Measurements from ENCODE around the gene ITGB1BP1.

Gene ITGB1BP1, protein sequence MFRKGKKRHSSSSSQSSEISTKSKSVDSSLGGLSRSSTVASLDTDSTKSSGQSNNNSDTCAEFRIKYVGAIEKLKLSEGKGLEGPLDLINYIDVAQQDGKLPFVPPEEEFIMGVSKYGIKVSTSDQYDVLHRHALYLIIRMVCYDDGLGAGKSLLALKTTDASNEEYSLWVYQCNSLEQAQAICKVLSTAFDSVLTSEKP

DNA sequence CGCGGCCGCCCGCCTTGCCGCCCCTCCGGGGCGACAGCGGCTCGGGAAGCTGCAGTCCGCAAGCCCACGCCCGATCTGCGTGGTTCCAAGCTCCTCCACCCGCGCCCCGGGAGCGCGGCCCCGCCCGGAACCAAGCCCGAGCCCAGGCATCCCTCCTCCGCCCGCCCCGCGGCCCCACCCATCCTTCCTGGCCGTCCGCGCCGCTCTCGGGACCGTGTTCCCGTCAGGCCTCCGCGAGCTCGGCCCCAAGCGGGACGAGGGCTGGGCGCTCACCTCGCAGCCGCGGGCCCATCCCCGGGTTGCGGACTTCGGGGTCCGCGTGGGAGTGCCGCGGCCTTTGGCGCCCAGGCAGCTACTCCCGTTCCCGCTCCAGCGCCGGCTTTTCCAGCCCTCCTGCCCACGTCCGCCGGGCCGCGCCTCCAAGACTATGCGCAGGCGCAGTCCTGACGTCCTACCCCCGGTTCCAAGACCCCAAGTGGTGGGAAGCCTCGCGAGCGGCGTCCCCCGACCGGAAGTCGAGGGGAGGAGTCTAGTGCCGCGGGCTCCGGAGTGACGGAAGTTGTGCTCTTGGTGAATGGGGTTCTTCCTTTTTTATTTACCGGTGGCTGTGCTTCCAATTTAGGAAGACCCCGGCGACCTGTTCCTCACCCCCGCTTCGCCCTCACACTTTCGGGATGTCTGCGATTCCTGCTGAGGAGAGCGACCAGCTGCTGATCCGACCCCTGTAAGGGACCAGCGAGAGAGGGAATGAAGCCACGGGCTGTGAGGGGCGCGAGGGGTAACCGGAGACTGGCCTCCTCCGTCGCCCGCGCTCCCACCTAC lies at the start of gene ITGB1BP1, which contains the start of gene CPSF3:
ITGB1BP1 (minus strand) TSS at position 429 of the 822 bp plus-strand sequence. CDS start 4,831 bp downstream, outside the sequence.
CPSF3 (plus strand) TSS at position 555 of the 822 bp plus-strand sequence; CDS start at position 675, 120 bp downstream.
- Mint-ChIP-seq H3K27ac (peak within 1 kb of the TSS; percentile 97), H3K36me3 (ENCODE audit: low read depth) (peaks cover 3% of the 10 kb centered on the region), H3K4me3 (peak within 1 kb of the TSS; percentile 88), H3K27me3 (ENCODE audit: low read depth, poor library complexity) (no peaks in the 10 kb centered on the region), H3K9me3 (no peaks in the 10 kb centered on the region), H3K4me1 (peaks cover 22% of the 10 kb centered on the region)
- DNase-seq, result peak; percentile 99
- TF ChIP-seq, protein P1, sequence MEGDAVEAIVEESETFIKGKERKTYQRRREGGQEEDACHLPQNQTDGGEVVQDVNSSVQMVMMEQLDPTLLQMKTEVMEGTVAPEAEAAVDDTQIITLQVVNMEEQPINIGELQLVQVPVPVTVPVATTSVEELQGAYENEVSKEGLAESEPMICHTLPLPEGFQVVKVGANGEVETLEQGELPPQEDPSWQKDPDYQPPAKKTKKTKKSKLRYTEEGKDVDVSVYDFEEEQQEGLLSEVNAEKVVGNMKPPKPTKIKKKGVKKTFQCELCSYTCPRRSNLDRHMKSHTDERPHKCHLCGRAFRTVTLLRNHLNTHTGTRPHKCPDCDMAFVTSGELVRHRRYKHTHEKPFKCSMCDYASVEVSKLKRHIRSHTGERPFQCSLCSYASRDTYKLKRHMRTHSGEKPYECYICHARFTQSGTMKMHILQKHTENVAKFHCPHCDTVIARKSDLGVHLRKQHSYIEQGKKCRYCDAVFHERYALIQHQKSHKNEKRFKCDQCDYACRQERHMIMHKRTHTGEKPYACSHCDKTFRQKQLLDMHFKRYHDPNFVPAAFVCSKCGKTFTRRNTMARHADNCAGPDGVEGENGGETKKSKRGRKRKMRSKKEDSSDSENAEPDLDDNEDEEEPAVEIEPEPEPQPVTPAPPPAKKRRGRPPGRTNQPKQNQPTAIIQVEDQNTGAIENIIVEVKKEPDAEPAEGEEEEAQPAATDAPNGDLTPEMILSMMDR (IDR thresholded peaks at IDR 0.05), result no peak

DNA sequence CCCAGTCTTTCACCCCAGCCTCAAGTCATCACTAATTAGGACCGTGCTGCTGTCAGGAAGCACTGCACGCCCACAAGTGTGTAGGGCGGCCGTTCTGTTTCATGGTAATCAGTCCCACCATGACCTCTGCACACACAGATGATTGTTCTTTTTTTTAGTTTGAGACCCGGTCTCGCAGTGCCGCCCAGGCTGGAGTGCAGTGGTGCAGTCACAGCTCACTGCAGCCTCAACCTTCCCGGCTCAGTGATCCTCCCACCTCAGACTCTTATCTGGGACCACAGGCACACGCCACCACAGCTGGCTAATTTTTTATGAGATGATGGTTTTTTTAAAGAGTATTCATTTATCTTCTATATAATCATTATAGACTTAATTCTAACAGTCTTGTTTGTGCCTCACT lies 49.2 kb upstream of the ITGB1BP1 start:
- DNase-seq, result no peak
- TF ChIP-seq, protein P1 (IDR thresholded peaks at IDR 0.05), result no peak
- peak overlapping the region; percentile 72 for H3K4me3 Mint-ChIP-seq

DNA sequence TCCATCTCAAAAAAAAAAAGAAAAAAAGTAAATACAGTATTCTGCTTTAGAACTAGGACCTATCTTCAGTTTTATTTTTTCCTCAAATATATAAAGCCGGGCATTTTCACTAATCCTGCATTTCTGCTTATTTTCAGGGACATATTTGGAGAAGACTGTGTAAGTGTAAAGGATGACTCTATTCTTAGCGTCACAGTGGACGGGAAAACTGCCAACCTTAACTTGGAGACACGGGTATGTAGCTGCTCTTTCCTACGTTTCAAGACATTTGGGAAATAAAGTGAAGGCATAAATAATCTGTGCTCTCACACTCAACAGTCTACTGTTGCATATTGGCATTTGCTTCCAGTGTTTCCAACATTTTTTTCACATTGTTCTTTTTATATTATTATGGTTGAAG lies 47.9 kb upstream of the ITGB1BP1 start:
- H3K27me3 Mint-ChIP-seq (ENCODE audit: low read depth, poor library complexity), result peaks cover 4% of the 10 kb centered on the region
- peaks cover 56% of the 10 kb centered on the region for H3K36me3 Mint-ChIP-seq (ENCODE audit: low read depth)
- no peak for DNase-seq
- H3K27ac Mint-ChIP-seq, result no peak overlapping the region
- TF ChIP-seq, protein P1 (IDR thresholded peaks at IDR 0.05), result no peak
- H3K4me1 Mint-ChIP-seq, result peaks cover 8% of the 10 kb centered on the region
- H3K9me3 Mint-ChIP-seq, result no peaks in the 10 kb centered on the region
- H3K4me3 Mint-ChIP-seq, result no peak overlapping the region

More for the DNA sequence above, 49.2 kb upstream of the ITGB1BP1 start:
- Mint-ChIP-seq H3K27me3 (ENCODE audit: low read depth, poor library complexity) (peaks cover 4% of the 10 kb centered on the region), H3K9me3 (no peaks in the 10 kb centered on the region), H3K36me3 (ENCODE audit: low read depth) (peaks cover 56% of the 10 kb centered on the region), H3K27ac (no peak overlapping the region), H3K4me1 (peaks cover 14% of the 10 kb centered on the region)

DNA sequence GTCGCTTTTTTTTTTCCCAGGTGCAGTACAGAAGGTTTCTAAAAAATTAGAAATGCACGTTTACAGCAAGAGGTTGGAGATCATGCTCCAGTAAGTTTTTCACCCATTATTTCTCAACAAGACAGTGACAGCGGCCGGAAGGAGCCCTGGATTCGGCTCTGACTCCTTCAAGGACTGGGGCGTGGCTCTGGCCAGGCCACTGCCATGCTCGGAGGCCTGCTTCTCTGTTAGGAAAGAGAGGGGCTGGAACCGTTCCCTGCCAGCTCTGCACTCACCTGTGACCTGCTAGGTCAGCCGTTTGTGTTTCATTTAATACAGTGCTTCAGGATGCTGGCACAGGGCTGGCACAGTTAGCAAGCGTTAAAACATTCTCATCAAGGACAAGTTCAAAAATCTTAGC lies 44.4 kb upstream of the ITGB1BP1 start:
- no peak overlapping the region for H3K4me3 Mint-ChIP-seq
- DNase-seq, result no peak
- TF ChIP-seq, protein P1 (IDR thresholded peaks at IDR 0.05), result no peak
- no peak overlapping the region for H3K27ac Mint-ChIP-seq
- no peaks in the 10 kb centered on the region for H3K27me3 Mint-ChIP-seq (ENCODE audit: low read depth, poor library complexity)
- peaks cover 57% of the 10 kb centered on the region for H3K36me3 Mint-ChIP-seq (ENCODE audit: low read depth)
- no peaks in the 10 kb centered on the region for H3K4me1 Mint-ChIP-seq
- H3K9me3 Mint-ChIP-seq, result no peaks in the 10 kb centered on the region

DNA sequence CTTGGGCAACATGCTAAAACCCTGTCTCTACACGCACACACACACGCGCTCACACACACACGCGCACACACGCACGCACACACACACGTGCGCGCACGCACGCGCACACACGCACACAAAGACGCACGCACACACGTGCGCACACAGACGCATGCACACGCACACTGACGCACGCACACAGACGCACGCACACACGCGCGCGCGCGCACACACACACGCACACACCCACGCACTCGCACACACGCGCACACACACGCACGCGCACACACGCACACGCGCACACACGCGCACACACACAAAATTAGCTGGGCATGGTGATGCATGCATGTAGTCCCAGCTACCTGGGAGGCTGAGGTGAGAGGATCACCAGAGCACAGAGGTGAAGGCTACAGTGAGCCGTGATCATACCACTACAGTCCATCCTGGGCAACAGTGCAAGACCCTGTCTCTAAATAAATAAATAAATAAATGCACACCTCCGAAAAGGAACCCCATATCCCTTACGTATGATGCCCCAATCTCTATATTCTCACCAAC lies 42.9 kb upstream of the ITGB1BP1 start:
- Mint-ChIP-seq H3K27me3 (ENCODE audit: low read depth, poor library complexity) (no peaks in the 10 kb centered on the region), H3K4me3 (no peak overlapping the region), H3K36me3 (ENCODE audit: low read depth) (peaks cover 52% of the 10 kb centered on the region)

More for the DNA sequence above, 42.9 kb upstream of the ITGB1BP1 start:
- no peaks in the 10 kb centered on the region for H3K9me3 Mint-ChIP-seq
- H3K4me1 Mint-ChIP-seq, result no peaks in the 10 kb centered on the region
- TF ChIP-seq, protein P1 (IDR thresholded peaks at IDR 0.05), result no peak
- no peak for DNase-seq
- H3K27ac Mint-ChIP-seq, result no peak overlapping the region
